Measurements from ENCODE around the gene JPH3.
"Not testable (repeated sequence)": the region's sequence is repeated elsewhere in the genome, so short reads cannot be mapped to it uniquely, and the experiment has no call there.

JPH3 gene

DNA sequence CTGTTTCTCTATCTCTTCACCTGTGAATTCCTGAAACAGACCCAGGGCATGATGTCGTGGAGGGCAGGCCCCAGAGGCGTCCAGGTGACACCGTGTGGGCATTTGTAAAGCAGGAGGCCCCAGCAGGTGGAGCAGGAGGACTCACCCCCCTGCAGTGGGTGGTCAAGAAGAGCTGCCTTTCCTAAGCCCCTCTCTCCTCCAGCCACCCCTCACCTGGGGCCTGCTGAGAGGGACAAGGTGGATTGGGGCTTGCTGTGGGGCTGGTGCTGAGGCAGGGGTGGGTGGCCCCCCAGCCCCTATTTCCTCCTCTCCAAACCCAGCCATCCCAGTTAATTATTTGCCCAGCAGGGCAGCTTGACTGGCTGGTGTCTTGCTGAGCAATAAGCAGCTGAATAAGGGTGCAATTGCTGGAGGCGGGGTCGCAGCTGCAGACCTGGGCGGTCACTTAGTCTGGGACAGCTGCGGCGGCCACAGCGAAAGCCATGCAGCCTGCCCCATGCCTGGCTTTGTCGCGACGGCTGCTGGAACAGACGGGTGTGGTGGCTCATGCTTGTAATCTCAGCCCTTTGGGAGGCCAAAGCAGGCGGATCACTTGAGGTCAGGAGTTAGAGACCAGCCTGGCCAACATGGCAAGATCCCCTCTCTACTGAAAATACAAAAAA lies 56.4 kb downstream of the JPH3 start:
- DNase-seq, result no peak

GRCh38 chr16:87661561-87661960 lies 59.3 kb downstream of the JPH3 start:
- peak; percentile 84 for DNase-seq

DNA sequence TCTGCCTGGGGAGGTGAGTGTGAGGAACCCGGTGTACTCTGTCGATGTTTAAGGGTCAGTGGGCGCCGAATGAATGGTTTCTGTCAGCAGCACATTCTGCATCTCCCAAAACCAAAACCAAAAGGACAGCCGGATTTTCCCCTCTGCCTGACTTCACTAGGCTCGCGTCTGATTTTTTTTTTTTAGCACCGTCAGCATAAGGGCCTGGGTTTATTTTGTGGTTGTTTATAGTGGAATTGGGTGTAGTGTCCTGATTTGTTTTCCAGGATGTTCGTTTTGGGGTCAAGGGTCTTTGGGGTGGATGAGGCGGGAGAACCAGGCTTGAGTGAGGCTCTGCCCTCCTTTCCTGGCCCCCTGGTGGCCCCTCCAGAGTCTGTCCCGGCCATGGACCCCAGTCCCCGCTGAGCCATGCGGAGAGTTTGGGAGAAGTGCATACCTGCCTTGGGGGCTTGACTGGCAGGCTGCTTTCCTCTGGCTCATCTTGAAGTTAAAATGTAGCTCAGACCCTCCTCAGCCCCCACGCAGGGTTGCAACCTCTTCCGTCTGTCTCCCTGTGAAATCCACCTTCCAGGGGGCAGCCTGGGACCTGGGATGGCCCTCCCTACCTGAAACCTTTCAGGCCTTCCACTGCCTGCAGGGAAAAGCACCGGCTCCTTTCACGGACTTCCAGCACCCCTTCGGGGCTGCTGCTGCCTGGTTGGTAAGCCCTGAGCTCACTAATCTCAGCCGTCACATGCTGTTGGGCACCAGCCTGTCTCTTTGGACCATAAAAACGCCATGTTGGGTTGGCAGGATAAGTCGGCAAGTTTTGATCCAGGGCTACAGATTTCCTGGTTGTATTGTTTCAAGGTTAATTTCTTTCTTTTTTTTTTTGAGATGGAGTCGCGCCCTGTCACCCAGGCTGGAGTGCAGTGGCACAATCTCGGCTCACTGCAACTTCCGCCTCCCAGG lies 60.2 kb downstream of the JPH3 start:
- DNase-seq, result no peak

- DNase-seq, result no peak
These were observed 62.5 kb downstream of the JPH3 start for GRCh38 chr16:87664792-87665191.

DNA sequence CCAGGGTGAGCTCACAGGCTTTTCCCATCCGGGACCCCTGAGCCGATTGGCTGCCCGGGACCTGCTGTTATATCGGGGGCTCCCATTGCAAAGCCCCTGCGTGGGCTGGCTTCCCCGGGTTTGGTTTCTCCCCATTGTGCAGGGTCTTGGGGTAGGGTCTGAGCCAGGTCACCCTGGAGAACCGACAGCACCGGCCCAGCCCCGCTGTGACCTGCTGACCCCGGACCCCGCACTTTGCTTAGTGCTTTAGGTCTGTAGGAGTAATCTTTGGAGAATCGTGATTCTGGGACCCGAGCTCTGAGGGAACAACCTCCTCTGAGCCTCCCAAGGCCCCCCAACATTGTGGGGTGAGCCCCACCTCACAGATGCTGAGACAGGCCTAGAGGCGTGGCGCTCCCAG lies 62.9 kb downstream of the JPH3 start:
- DNase-seq, result no peak

- DNase-seq, result no peak
These were observed 64.6 kb downstream of the JPH3 start for GRCh38 chr16:87666919-87667318.

GRCh38 chr16:87667443-87667842 lies 65.1 kb downstream of the JPH3 start:
- no peak for DNase-seq

- no peak for DNase-seq
These were observed 65.6 kb downstream of the JPH3 start for GRCh38 chr16:87667946-87668345.

- no peak for DNase-seq
These were observed 67.4 kb downstream of the JPH3 start for GRCh38 chr16:87669672-87670071.

- no peak for DNase-seq
These were observed 68.9 kb downstream of the JPH3 start for GRCh38 chr16:87671221-87671620.

DNA sequence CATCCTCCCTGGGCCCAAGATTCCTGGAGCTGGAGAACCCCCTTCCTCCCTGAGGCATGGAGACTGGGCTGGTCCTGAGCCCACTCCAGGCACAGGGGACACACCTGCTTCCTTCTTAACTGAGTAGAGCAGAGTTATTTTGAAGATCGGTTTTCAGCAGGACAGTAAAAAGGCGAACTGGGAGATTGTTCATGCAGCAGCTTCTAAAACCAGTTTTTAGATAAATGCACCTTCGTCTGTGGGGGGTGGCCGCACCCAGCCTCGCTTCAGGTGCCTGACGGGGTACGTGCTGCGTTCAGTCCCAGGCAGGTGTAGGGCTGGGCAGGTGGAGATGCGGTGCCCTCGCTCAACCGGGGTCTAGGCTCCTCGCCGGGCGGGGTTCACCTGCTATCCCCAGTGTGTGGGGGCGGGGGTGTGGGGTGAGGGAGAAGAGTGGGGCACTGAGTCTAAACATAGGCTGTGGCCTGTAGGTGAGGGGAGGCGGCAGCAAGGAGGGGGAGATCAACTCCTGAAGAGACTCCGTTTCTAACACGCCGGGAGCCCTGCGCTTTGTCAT lies 69.5 kb downstream of the JPH3 start:
- DNase-seq, result no peak

- DNase-seq, result no peak
These were observed 72.1 kb downstream of the JPH3 start for GRCh38 chr16:87674419-87674818.

- no peak for DNase-seq
These were observed 72.9 kb downstream of the JPH3 start for GRCh38 chr16:87675111-87675719.

DNA sequence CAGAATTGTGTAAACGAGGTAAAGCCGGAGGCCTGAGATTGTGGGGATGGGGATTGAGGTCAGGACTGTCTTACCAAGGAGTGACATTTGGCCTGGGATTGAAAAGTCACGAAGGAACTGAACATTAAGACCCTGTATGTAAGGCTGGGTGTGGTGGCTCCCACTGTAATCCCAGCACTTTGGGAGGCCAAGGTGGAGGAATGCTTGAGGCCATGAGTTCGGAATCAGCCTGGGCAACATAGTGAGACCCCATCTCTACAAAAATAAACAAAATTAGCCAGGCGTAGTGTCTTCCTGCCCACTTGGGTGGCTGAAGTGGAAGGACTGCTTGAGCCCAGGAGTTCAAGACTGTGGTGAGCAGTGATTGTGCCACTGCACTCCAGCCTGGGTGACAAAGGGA lies 75.5 kb downstream of the JPH3 start:
- no peak for DNase-seq

- no peak for DNase-seq
These were observed 76.3 kb downstream of the JPH3 start for GRCh38 chr16:87678618-87679017.

DNA sequence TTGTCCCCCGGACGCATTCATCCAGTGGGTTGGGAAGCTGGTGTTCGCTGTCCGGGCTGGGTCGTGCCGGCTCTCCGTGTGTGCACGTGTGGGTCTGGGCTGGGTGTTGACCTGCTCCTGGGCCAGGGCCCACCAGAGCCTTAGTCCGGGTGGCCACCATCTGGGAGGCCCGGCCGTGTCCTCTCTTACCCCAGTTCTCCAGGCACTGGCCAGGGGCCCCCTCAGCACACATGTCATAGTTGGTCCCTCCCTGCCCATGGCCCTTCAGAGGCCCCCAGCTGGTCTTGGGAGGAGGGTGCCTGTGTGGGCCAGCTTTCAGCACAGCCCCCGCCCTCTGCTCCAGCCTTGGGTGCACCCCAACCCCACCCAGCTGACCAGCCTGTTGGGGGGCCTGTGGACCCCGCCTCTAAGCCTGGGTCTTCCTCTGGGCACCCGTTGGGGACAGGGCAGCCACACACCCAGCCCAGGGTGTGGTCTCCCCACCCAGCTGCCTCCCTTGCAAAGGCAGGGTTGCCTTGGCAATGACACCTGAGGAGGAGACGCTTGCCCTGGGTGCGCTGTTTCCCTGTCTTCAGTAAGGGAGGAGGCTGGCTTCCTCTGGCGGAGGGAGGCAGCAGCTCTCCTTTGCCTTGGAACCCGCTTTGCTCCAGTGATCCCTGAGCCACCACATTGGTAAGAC lies 77.4 kb downstream of the JPH3 start:
- DNase-seq, result no peak

- no peak for DNase-seq
These were observed 78.0 kb downstream of the JPH3 start for GRCh38 chr16:87680272-87680644.

- not testable (repeated sequence) for DNase-seq
These were observed 78.8 kb downstream of the JPH3 start for GRCh38 chr16:87681051-87681602.

DNA sequence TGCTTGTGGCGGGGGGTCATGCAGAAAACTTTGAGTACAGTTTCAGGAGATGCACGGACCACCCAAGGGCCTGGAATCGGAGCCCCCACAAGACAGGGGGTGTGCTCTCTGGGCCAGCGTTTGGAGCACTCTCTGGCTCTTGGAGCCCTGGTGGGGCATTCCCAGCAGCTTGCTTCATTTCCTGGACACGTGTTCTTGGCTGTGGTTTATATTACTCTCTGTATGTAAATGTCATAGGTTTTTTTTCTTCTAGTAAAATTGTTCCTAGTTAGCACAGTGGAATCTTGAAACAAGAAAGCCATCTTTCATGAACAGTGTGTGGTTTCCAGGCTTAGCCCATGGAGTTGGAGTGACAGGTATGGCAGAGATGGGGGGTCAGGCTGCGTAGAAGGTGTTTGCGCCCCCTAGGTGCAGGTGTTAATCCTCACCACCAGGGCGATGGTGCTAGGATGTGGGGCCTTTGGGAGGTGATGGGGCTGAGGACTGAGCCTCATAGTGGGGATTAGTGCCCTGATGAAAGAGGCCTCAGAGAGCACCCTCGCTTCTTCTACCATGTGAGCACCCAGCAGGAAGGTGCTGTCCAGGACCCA lies 79.8 kb downstream of the JPH3 start:
- peak; percentile 33 for DNase-seq

DNA sequence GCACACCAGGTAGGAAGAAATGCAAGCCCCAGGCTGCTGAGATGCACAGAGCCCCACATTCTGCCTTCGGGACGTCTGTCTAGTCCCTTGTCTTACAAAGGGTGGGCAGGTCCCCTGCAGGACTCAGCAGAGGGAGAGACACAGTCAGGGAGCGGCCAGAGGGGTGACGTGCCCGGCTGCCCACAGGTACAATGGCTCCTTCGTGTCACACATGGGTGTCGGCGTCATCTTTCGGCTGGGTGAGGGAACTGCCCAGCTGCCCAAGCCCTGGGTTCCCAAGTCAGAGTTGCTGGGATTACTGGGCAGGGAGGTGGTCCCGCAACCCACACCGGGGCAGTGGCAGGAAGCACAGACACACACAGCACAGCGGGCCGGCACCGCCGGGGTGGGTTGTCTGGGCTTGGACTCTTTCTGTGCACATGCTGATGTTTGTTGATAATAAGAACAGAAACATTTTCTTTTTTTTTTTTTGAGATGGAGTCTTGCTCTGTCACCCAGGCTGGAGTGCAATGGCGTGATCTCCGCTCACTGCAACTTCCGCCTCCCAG lies 80.6 kb downstream of the JPH3 start:
- no peak for DNase-seq

DNA sequence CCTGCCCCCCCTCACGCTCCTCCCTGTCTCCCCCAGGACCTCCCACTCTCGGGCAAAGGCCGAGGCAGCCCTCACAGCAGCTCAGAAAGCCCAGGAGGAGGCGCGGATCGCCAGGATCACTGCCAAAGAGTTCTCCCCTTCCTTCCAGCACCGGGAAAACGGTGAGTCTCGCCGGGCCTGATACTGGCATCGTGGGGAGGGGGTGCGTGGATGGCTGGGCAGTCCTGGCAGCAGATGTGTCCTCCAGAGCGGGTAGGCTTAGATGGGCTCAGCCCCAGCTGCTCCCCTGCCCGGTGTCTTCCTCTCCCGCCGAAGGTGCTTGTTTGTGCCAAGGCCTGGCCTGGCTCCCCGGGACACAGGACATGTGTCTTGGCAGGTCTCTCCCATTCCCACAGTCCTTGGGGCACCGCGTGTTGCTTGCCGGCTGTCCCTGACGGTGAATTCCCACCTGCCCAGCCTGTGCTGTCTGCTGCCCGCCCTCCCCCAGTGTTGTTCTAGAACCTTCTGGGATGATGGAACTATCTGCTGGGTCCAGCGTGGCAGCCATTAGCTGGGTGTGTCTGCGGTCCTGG lies 81.9 kb downstream of the JPH3 start:
- no peak for DNase-seq

Data from hematopoietic multipotent progenitor cell treated with erythropoietin and hydrocortisone succinate and interleukin-3 and kit ligand, for 6 days (in vitro differentiated cells).